OCI-LY3 (cell line): ENCODE results near the gene DDX39A.

ENCODE experiments used
- H2AFZ ChIP-seq: fragments of 200-600, 300-600 bp; shearing (Covaris generic); 2 replicates; pipeline ENCODE4 v1.6.0; 2014; ENCODE audit warnings: antibody characterized with exemption, low read depth, low read length
- H3K27ac ChIP-seq: fragments of 200-600, 300-600 bp; sonication (generic); 2 replicates; pipeline ENCODE4 v1.5.1; 2014; ENCODE audit warnings: mild to moderate bottlenecking, low read length, moderate library complexity, mixed read lengths
- H3K27me3 ChIP-seq: fragments of 200-600, 300-600 bp; sonication (generic); 2 replicates; pipeline ENCODE4 v1.6.1; 2014; ENCODE audit warnings: low read depth, low read length, mixed read lengths
- H3K36me3 ChIP-seq: fragments of 200-600, 300-600 bp; sonication (generic); replicated peaks from 2 replicates; pipeline ENCODE3; 2014; ENCODE audit warnings: low read depth, low read length, mixed read lengths
- H3K4me1 ChIP-seq: fragments of 300-600, 200-600 bp; sonication (generic); 2 replicates; pipeline ENCODE4 v1.6.1; 2014; ENCODE audit warnings: low read length, mixed read lengths
- H3K4me2 ChIP-seq: fragments of 200-600, 300-600 bp; sonication (generic); 2 replicates; pipeline ENCODE4 v1.6.1; 2014; ENCODE audit warnings: low read length, mixed read lengths
- H3K4me3 ChIP-seq: fragments of 300-600, 200-600 bp; sonication (generic); 2 replicates; pipeline ENCODE4 v1.5.1; 2014; ENCODE audit warnings: antibody characterized with exemption, mild to moderate bottlenecking, low read length, moderate library complexity
- H3K79me2 ChIP-seq: fragments of 300-600, 200-600 bp; shearing (Covaris generic); 2 replicates; pipeline ENCODE4 v1.6.1; 2014; ENCODE audit warnings: mild to moderate bottlenecking, low read length, mixed read lengths
- H3K9ac ChIP-seq: fragments of 300-600, 200-600 bp; shearing (Covaris generic); 2 replicates; pipeline ENCODE4 v1.6.0; 2014; ENCODE audit warnings: mild to moderate bottlenecking, low read length, moderate library complexity
- H3K9me3 ChIP-seq: fragments of 200-600, 300-600 bp; shearing (Covaris generic); 2 replicates; pipeline ENCODE4 v1.6.1; 2014; ENCODE audit warnings: low read length, mixed read lengths; ENCODE audit not compliant: insufficient read depth
- H4K20me1 ChIP-seq: fragments of 200-600, 300-600 bp; sonication (generic); 2 replicates; pipeline ENCODE4 v1.6.1; 2016; ENCODE audit warnings: low read length, mixed read lengths; ENCODE audit not compliant: insufficient read depth
- EZH2phosphoT487 ChIP-seq: fragments of 200-600 bp; shearing (Covaris generic); IDR thresholded peaks from 2 replicates; pipeline ENCODE4 v1.6.1; 2018; ENCODE audit warnings: antibody characterized with exemption, mixed run types, low read depth
- TF ChIP-seq, protein P1 (sequence below): fragments of 200-600, 300-600 bp; sonication (generic); IDR thresholded peaks from 2 replicates; pipeline ENCODE4 v1.5.1; 2014; ENCODE audit warnings: antibody characterized with exemption, low read length, low read depth

Gene DDX39A

DNA sequence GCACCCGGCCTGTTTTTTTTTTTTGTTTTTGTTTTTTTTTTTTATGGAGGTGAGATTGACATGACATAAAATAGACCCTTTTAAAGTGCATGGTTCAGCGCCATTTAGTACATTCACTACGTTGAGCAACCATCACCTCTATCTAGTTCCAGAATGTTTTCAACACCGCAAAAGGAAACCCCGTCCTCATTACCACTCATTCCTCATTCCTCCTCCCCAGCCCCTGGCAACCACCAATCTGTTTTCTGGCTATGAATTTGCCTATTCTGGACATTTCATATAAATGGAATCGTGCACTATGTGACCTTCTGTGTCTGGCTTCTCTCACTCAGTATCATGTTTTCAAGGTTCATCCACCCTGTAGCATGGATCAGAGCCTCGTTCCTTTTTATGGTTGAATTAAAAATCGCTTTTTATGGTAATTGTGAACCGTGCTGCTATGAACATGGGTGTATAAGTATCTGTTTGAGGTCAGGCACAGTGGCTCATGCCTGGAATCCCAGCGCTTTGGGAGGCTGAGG is 47.8 kb downstream of the DDX39A start:
- H3K9ac ChIP-seq, result no peak overlapping the region
- peaks cover 48% of the 10 kb centered on the region for H3K4me1 ChIP-seq
- H3K9me3 ChIP-seq, result no peaks in the 10 kb centered on the region
- H3K27me3 ChIP-seq, result no peaks in the 10 kb centered on the region
- no peak overlapping the region for H3K27ac ChIP-seq
- H3K4me3 ChIP-seq, result no peak overlapping the region
- H3K4me2 ChIP-seq, result no peak overlapping the region
- H3K36me3 ChIP-seq, result no peaks in the 10 kb centered on the region
- no peaks in the 10 kb centered on the region for H4K20me1 ChIP-seq
- no peak overlapping the region for H2AFZ ChIP-seq
- H3K79me2 ChIP-seq, result no peaks in the 10 kb centered on the region
- TF ChIP-seq, protein P1, sequence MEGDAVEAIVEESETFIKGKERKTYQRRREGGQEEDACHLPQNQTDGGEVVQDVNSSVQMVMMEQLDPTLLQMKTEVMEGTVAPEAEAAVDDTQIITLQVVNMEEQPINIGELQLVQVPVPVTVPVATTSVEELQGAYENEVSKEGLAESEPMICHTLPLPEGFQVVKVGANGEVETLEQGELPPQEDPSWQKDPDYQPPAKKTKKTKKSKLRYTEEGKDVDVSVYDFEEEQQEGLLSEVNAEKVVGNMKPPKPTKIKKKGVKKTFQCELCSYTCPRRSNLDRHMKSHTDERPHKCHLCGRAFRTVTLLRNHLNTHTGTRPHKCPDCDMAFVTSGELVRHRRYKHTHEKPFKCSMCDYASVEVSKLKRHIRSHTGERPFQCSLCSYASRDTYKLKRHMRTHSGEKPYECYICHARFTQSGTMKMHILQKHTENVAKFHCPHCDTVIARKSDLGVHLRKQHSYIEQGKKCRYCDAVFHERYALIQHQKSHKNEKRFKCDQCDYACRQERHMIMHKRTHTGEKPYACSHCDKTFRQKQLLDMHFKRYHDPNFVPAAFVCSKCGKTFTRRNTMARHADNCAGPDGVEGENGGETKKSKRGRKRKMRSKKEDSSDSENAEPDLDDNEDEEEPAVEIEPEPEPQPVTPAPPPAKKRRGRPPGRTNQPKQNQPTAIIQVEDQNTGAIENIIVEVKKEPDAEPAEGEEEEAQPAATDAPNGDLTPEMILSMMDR, result no peak
- TF ChIP-seq EZH2phosphoT487, result no peak

DNA sequence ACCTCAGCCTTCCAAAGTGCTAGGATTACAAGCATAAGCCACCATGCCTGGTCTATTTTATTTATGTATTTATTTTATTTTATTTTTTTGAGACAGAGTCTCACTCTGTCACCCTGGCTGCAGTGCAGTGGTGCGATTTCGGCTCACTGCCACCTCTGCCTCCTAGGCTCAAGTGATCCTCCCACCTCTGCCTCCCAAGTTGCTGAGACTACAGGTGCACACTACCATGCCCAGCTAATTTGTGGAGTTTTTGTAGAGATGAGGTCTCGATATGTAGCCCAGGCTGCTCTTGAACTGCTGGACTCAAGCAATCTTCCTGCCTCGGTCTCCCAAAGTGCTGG is 48.2 kb downstream of the DDX39A start:
- Histone ChIP-seq H3K4me3 (peak overlapping the region; percentile 53), H3K9me3 (no peaks in the 10 kb centered on the region), H2AFZ (no peak overlapping the region), H3K27me3 (no peaks in the 10 kb centered on the region), H3K4me1 (peaks cover 45% of the 10 kb centered on the region), H3K79me2 (no peaks in the 10 kb centered on the region), H3K9ac (no peak overlapping the region), H3K4me2 (peak overlapping the region; percentile 66), H4K20me1 (no peaks in the 10 kb centered on the region), H3K36me3 (no peaks in the 10 kb centered on the region), H3K27ac (no peak overlapping the region)
- no peak for TF ChIP-seq EZH2phosphoT487
- TF ChIP-seq, protein P1, result no peak

DNA sequence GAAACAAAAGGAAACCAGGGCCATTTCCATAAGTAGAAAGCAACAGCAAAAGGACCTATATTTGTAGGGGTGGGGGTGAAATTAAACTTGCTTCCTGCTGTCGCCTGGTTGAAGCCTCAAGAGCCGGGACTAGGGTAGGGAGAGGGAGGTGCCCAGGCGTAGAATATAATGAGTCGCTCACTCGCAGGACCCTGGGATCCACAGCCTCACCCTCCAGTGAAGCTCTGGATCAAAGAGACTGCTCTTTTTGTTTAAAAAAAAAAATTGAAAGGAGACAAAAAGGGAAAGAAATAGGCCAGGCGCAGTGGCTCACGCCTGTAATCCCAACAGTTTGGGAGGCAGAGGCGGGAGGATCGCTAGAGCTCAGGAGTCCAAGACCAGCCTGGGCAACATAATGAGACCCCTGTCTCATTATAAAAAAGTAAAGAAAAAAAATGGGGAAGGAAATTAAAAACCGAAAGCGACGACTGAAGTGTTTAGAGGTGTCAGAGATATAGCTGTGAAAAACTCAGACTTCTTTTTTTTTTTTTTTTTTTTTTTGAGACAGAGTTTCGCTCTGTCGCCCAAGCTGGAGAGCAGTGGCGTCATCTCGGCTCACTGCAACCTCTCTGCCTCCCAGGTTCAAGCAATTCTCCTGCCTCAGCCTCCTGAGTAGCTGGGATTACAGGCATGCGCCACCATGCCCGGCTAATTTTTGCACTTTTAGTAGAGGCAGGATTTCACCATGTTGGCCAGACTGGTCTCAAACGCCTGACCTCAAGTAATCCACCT is 48.8 kb downstream of the DDX39A start:
- Histone ChIP-seq H4K20me1 (no peaks in the 10 kb centered on the region), H3K27ac (peak overlapping the region; percentile 52), H3K79me2 (no peaks in the 10 kb centered on the region), H3K4me2 (peak overlapping the region; percentile 66), H2AFZ (peak overlapping the region; percentile 63; the same call in 1 of the 2 replicates), H3K4me3 (peak overlapping the region; percentile 53), H3K9me3 (no peaks in the 10 kb centered on the region), H3K9ac (peak overlapping the region; percentile 49), H3K36me3 (no peaks in the 10 kb centered on the region), H3K27me3 (no peaks in the 10 kb centered on the region), H3K4me1 (peaks cover 40% of the 10 kb centered on the region)
- no peak for TF ChIP-seq EZH2phosphoT487
- TF ChIP-seq, protein P1, result no peak

DNA sequence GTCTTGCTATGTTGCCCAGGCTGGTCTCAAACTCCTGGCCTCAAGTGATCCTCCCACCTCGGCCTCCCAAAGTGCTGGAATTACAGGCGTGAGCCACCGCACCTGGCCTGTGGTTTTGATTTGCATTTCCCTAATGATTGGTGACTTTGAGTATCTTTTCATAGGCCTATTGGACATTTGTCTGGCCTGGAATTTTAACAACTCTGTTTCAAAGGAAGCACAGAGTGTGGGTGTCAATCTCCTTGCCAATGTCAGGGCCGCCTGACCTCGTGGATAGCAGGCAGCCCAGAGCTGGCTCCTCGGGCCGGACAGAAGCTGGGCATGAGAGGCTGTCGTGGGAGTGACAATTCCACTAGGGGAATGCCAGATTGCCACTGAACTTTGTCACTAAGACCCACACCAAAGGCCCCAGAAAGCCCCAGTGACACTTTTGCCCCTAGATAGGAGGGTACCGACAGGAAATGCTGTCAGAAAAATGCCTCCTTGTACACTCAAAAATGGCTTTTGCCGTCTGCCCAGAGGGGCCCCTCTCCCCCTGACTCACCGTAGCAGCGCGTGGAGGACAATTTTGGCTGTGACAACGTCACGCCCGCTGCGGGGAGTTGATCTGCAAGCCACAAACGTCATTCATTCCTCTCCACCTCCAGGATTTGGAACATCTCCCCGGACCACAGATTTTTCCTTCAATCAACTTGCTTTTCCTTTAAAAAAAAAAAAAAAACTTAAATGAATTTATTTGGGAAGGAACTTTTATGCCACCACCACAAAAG is 49.6 kb downstream of the DDX39A start:
- TF ChIP-seq, protein P1, result no peak
- TF ChIP-seq EZH2phosphoT487, result no peak
- Histone ChIP-seq H2AFZ (peak overlapping the region; percentile 63; the same call in 1 of the 2 replicates), H3K36me3 (no peaks in the 10 kb centered on the region), H3K4me1 (peaks cover 33% of the 10 kb centered on the region), H3K27me3 (peaks cover 4% of the 10 kb centered on the region; the same call in 1 of the 2 replicates), H3K27ac (no peak overlapping the region), H3K4me2 (peak overlapping the region; percentile 66), H3K9ac (peak overlapping the region; percentile 49), H3K79me2 (no peaks in the 10 kb centered on the region), H3K9me3 (no peaks in the 10 kb centered on the region), H3K4me3 (peak overlapping the region; percentile 53), H4K20me1 (no peaks in the 10 kb centered on the region)
